Fibroblast of skin of left quadriceps (primary cell): ENCODE measurements around the gene ZSWIM7.

Experiments
- DNase-seq, 2 experiments: peaks; one replicate each; pipeline ENCODE4 v3.0.0-alpha.2; 2013; ENCODE audit warnings: low read depth in 2 of 2

ZSWIM7 gene, protein sequence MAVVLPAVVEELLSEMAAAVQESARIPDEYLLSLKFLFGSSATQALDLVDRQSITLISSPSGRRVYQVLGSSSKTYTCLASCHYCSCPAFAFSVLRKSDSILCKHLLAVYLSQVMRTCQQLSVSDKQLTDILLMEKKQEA

DNA sequence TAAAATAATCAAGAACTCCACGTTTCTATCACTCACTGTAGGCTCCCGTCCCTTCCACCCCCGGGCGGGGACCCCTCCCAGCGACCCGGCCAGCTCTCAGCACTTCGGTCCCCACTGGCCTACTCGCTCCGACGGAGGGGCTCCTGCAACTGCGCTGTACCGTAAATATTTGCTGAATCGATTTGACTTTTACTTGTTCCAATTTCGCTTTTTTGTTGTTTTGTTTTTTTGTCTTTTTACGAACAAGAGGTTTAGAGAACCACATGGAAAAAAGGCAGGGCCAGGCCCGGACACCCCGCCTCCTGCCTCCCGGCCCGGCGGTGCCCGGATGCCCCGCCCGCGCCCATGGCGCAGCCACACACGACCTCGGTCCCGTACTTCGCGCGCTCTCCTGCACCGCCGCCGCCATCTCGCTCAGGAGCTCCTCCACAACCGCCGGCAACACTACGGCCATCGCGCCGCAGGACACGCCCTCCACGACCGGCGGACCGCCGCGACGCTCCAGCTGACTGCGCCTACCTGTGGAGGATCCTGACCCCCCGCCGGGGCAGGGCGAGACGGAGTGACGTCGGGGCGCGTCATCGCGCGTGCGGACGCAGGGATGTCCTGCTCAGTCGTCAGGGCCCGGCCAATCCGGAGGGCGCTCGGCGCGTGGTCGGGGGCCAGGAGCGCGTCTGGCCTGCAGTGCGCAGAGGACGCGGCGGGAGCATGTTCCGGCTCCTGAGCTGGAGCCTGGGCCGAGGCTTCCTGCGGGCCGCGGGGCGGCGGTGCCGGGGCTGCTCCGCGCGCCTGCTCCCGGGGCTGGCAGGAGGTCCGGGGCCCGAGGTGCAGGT lies at the start of gene ZSWIM7, which contains the start of gene TTC19:
TSS of gene ZSWIM7 (minus strand) at position 564 of the 833 bp plus-strand sequence. CDS start at position 454, 110 bp downstream.
TSS of gene TTC19 (plus strand) at position 684 of the 833 bp plus-strand sequence. CDS start at position 709, 25 bp downstream.
- DNase-seq, result peak; percentile 77 to 81

- no peak for DNase-seq
These were observed 49.4 kb upstream of the ZSWIM7 start for GRCh38 chr17:16048811-16049449.

- DNase-seq, result no peak
These were observed 47.5 kb upstream of the ZSWIM7 start for GRCh38 chr17:16046966-16047365.

- DNase-seq, result no peak
These were observed 45.0 kb upstream of the ZSWIM7 start for GRCh38 chr17:16044487-16044886.

DNA sequence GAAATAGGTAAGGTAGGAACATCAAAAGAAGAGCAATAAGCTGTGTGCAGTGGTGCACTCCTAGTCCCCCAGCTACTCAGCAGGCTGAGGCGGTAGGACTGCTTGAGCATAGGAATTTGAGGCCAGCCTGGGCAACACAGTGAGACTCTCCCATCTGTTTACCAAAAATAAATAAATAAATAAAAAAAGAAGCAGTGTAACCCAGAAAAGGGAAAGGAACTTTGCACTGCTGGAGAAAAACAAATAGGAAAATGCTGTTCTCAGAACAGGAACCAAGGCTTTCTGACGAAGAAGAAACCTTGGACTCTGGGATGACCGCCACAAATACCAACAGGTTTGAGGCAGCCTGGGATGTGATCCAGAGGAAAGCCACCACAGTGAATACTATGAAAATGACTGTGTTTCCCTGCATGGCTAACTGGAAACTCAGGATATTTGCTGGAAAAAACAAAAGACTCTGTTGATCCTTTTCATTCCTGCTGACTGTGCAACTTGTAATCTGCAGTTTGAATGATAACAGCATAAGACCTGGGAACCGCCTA lies 41.3 kb upstream of the ZSWIM7 start:
- peak; percentile 17 to 22 for DNase-seq

- no peak for DNase-seq
These were observed 38.1 kb upstream of the ZSWIM7 start for GRCh38 chr17:16037636-16038035.

- DNase-seq, result no peak
These were observed 36.8 kb upstream of the ZSWIM7 start for GRCh38 chr17:16036261-16036660.

GRCh38 chr17:16033729-16034349 lies 34.3 kb upstream of the ZSWIM7 start:
- DNase-seq, result no peak

- peak; percentile 74 to 76 for DNase-seq
These were observed 28.4 kb upstream of the ZSWIM7 start for GRCh38 chr17:16027708-16028584.

GRCh38 chr17:16026895-16027294 lies 27.4 kb upstream of the ZSWIM7 start:
- no peak for DNase-seq

DNA sequence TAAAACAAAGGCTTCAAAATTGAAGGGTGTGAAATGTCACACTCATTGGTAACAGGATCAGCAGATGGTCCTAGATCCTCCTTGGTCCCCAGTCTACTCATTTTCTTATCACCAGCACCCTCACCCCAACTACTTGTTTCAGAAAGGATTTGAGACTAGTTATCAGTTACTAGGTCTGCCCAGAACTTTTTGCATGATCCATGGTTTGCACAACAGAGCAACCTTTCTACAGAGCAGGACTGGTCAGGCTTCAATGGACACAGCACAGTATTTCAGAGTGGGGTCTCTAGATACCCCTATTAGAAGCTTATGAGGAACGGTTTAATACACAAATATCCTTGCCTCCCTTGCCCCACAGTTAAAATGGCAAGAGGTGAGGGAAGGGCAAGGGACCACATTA lies 25.7 kb upstream of the ZSWIM7 start:
- no peak for DNase-seq

DNA sequence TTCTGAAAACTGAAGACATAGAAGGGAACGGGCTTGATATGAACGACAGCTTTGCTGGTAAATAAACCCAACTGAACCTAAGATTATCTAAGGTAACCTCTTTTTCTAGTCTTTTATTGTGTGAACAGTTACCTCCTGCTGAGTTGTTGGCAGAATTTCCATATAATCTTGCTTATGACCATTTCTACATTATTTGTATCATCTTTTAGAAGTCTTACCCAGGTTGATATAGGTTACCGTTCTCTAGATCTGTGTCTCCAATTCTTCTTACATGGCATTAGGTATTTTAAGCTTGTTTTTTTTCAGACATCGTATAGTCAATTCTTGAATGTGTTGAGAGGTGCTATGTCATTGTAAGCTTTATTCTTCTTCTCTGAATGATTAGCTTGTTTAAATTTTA lies 24.4 kb upstream of the ZSWIM7 start:
- DNase-seq, result no peak

GRCh38 chr17:16019347-16019746 lies 19.8 kb upstream of the ZSWIM7 start:
- no peak for DNase-seq

DNA sequence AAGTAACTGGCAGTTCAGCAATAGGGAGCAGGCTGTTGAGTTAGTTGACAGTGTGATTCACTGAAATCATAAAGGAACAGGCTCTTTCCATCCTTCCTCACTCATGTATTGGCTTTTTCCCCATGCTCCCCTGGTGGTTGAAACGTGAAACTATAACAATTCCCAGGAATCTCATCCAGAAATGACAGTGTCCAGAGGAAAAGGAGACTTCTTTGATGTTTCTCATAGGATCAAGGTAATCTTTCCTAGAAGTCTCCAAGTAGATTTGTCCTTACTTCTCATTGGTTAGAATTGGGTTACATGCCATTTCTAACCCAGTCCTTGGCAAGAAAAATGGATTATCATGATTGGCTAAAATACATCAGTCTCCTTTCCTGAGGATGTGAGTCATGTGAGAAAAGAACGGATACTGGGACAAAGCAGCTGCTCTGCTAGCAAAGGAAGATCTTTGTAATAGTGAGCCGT lies 14.5 kb upstream of the ZSWIM7 start:
- DNase-seq, result peak; percentile 39 to 41

DNA sequence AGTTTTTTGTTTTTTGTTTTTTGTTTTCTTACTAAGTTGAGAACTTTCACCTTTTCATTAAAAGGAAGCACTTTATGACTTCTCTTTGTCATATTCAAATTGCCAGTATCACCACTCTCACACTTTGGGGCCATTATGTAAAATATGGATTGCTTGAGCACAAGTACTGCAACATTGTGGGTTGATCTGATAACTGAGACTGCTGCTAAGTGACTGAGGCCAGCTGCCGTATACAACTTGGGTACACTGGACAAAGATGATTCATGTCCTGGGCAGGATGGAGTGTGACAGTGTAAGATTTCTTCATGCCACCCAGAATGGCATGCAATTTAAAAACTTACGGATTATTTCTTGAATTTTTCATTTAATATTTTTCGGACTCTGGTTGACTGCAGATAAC lies 7.9 kb upstream of the ZSWIM7 start:
- no peak for DNase-seq

DNA sequence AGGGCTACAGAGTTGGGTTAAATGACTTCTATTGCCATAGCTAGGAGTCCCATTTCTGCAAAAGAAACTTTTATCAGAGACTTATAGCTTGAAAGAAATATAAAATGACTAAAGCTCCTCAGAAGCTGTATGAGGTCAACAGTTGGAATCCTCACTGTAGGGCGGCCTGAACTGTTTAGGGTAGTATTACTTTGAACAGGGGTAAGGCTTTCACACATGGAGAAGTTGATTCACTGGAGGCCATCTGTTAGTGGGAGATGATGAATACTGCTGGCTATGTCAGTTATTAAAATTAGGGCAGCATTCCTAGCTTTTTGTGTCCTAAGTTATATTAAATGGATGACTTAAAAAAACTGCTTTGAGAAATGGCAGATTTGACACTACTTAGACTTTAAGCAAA lies 6.1 kb upstream of the ZSWIM7 start:
- DNase-seq, result no peak

DNA sequence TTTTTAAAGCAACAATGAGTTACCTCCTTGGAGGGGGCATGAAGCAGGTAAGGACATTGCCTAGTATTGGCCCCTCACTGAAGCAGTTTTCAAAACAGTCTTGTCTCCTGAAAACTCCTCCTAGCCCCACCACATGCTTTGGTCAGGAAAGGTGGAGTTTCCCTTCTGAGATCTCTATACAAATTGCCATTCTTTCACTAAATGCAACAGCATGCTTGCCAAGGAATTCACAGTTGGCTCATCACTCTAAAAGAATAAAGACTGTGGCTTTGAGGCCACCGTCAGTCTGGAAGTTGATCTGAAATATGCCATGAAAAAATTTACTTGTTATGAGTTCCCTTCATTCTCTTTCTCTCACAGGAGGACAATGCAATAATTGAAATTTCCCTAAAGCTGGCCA lies 4.3 kb upstream of the ZSWIM7 start:
- no peak for DNase-seq

GRCh38 chr17:16002708-16003260 lies 3.3 kb upstream of the ZSWIM7 start:
- DNase-seq, result no peak

DNA sequence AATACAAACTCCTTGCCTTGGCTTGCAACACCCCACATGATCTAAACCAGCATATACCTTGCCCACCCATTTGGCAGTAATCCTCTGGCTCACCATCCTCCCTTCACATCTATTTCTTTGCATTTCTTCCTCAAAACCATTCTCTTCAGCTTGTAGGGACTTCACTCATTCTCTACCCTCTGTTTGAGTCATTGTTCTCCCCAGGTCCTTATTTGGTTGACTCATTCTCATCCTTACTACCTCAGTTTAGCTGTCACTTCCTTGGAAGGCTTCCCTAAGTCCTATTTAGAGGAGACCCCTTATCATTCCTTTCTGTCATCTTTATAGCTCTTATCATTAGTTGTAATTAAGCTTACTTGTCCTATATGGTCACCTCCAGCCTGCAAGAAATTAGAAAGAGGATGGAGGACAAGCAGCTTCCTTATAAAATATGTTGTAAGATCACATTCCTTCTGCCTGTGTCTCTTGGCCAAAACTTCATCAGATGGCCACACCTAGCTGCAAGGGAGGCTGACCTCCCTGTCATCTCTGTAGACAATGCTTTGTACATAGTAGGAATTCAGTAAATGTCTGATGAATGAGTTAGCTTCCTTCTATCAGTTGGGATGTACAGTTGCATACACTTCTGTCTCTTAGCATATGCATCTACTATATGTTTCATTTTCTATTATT lies 1.9 kb upstream of the ZSWIM7 start:
- DNase-seq, result no peak
